NT2/D1 (cell line): Measurements from ENCODE around the gene ADGRG1.

Experiments
- YY1 ChIP-seq: IDR thresholded peaks from 2 replicates; pipeline ENCODE4 v1.6.1; 2011; ENCODE audit not compliant: insufficient read length, insufficient read depth
- ZNF274 ChIP-seq: IDR thresholded peaks from 2 replicates; pipeline ENCODE4 v1.6.1; 2011; ENCODE audit warnings: mild to moderate bottlenecking, low read depth, low read length

- no peak for TF ChIP-seq YY1
- no peak for TF ChIP-seq ZNF274
These were observed 35.0 kb downstream of the ADGRG1 start for GRCh38 chr16:57663436-57663835.
